HEK293 (cell line): ENCODE data around the gene SH3RF1.

Experiments used
- CTCF ChIA-PET: fragments of 350-600 bp; formaldehyde crosslinking; extraction: SDS; loops from one replicate; lab custom pipeline; 2021; ENCODE audit warnings: antibody characterized with exemption; lab: Yijun Ruan, JAX
- POLR2A ChIA-PET: fragments of 300-600 bp; formaldehyde crosslinking; extraction: SDS; loops from one replicate; lab custom pipeline; 2020; ENCODE audit warnings: antibody characterized with exemption, inconsistent platforms; lab: Yijun Ruan, JAX
- H3K27ac ChIP-seq: fragments of 200-500 bp; sonication (Bioruptor generic); 2 replicates; pipeline ENCODE4 v1.5.1; 2014; ENCODE audit warnings: low read depth, low read length, control low read depth, inconsistent platforms; ENCODE audit errors: extremely low read depth
- H3K36me3 ChIP-seq, 2 experiments: fragments of 200-500 bp in 1 of 2; sonication (Bioruptor generic) in 1 of 2; 1 replicate in 1 of 2; 2 replicates in 1 of 2; pipeline ENCODE4 v1.5.1; 2014 to 2017; ENCODE audit warnings: inconsistent platforms in 2 of 2, low read length in 2 of 2; ENCODE audit not compliant: control insufficient read depth in 2 of 2, insufficient read depth in 1 of 2
- H3K4me1 ChIP-seq: fragments of 200-500 bp; sonication (Bioruptor generic); 2 replicates; pipeline ENCODE4 v1.5.1; 2014; ENCODE audit warnings: mild to moderate bottlenecking, low read length, inconsistent platforms; ENCODE audit not compliant: control insufficient read depth, insufficient read depth
- H3K4me3 ChIP-seq: 2 replicates; pipeline ENCODE4 v1.5.1; 2011; ENCODE audit warnings: low read depth, mild to moderate bottlenecking, control low read depth, low read length, moderate library complexity
- H3K9me3 ChIP-seq: fragments of 200-500 bp; sonication (Bioruptor generic); 2 replicates; pipeline ENCODE4 v1.5.1; 2014; ENCODE audit warnings: low read depth, low read length, inconsistent platforms; ENCODE audit not compliant: control insufficient read depth, insufficient read depth
- AEBP2 ChIP-seq: fragments of 450-650 bp; formaldehyde crosslinking; IDR thresholded peaks from 2 replicates; pipeline ENCODE4 v1.5.1; 2016; ENCODE audit warnings: missing biosample characterization, missing genetic modification characterization, borderline replicate concordance
- KLF16 ChIP-seq: fragments of 450-650 bp; formaldehyde crosslinking; IDR thresholded peaks from 2 replicates; pipeline ENCODE4 v1.5.1; 2017; ENCODE audit warnings: missing biosample characterization, missing genetic modification characterization
- PATZ1 ChIP-seq: fragments of 450-650 bp; formaldehyde crosslinking; IDR thresholded peaks from 2 replicates; pipeline ENCODE4 v1.5.1; 2016; ENCODE audit warnings: missing biosample characterization, missing genetic modification characterization
- TSHZ1 ChIP-seq: fragments of 450-650 bp; formaldehyde crosslinking; IDR thresholded peaks from 2 replicates; pipeline ENCODE4 v1.5.1; 2016; ENCODE audit warnings: missing biosample characterization, missing genetic modification characterization, borderline replicate concordance
- ZBTB48 ChIP-seq: fragments of 450-650 bp; formaldehyde crosslinking; IDR thresholded peaks from 2 replicates; pipeline ENCODE4 v1.5.1; 2016; ENCODE audit warnings: missing biosample characterization, missing genetic modification characterization
- ZNF121 ChIP-seq: fragments of 450-650 bp; formaldehyde crosslinking; IDR thresholded peaks from 2 replicates; pipeline ENCODE4 v1.5.1; 2016; ENCODE audit warnings: missing biosample characterization, missing genetic modification characterization
- ZNF146 ChIP-seq: fragments of 450-650 bp; formaldehyde crosslinking; IDR thresholded peaks from 2 replicates; pipeline ENCODE4 v1.5.1; 2016; ENCODE audit warnings: missing biosample characterization, missing genetic modification characterization
- ZNF280C ChIP-seq: fragments of 450-650 bp; formaldehyde crosslinking; IDR thresholded peaks from 2 replicates; pipeline ENCODE4 v1.5.1; 2016; ENCODE audit warnings: missing biosample characterization, missing genetic modification characterization
- ZNF433 ChIP-seq: fragments of 450-650 bp; formaldehyde crosslinking; IDR thresholded peaks from 2 replicates; pipeline ENCODE4 v1.5.1; 2016; ENCODE audit warnings: missing biosample characterization, missing genetic modification characterization, low read depth
- ZNF529 ChIP-seq: fragments of 450-650 bp; formaldehyde crosslinking; IDR thresholded peaks from 2 replicates; pipeline ENCODE4 v1.5.1; 2017; ENCODE audit warnings: missing genetic modification characterization, missing biosample characterization; ENCODE audit not compliant: insufficient replicate concordance
- ZNF561 ChIP-seq: fragments of 450-650 bp; IDR thresholded peaks from 2 replicates; pipeline ENCODE4 v1.5.1; 2018; ENCODE audit warnings: missing biosample characterization, missing genetic modification characterization, borderline replicate concordance
- ZNF654 ChIP-seq: fragments of 450-650 bp; formaldehyde crosslinking; IDR thresholded peaks from 2 replicates; pipeline ENCODE4 v1.5.1; 2016; ENCODE audit warnings: low read depth, missing biosample characterization, missing genetic modification characterization
- ZNF658 ChIP-seq: fragments of 450-650 bp; formaldehyde crosslinking; IDR thresholded peaks from 2 replicates; pipeline ENCODE4; 2016; ENCODE audit warnings: missing biosample characterization, missing genetic modification characterization
- ZNF660 ChIP-seq: fragments of 450-650 bp; IDR thresholded peaks from 2 replicates; pipeline ENCODE4 v1.5.1; 2018; ENCODE audit warnings: missing biosample characterization, mild to moderate bottlenecking, missing genetic modification characterization
- ZNF791 ChIP-seq: fragments of 450-650 bp; formaldehyde crosslinking; IDR thresholded peaks from 2 replicates; pipeline ENCODE4 v1.5.1; 2016; ENCODE audit warnings: missing biosample characterization, missing genetic modification characterization

The SH3RF1 gene

GRCh38 chr4:169114341-169114974 is 156.3 kb downstream of the SH3RF1 start (continued):
- TF ChIP-seq ZNF433 (tag by site-specific recombination), result no peak

- ChIA-PET POLR2A (no interaction called here), CTCF (no interaction called here)
- TF ChIP-seq ZNF146, result no peak
- no peak for TF ChIP-seq ZBTB48 (tag by site-specific recombination)
- no peak for TF ChIP-seq ZNF280C (tag by site-specific recombination)
- no peak for TF ChIP-seq ZNF561 (tag by site-specific recombination)
- no peak for TF ChIP-seq KLF16 (tag by site-specific recombination)
- Histone ChIP-seq H3K4me3 (no peak overlapping the region), H3K4me1 (no peaks in the 10 kb centered on the region), H3K27ac (no peak overlapping the region), H3K9me3 (no peaks in the 10 kb centered on the region), H3K36me3 (peaks cover 7 to 34% of the 10 kb centered on the region in 2 experiments; a peak in 2 of 3 replicates)
Measured at GRCh38 chr4:169110633-169111032, 160.1 kb downstream of the SH3RF1 start.

- H3K9me3 ChIP-seq, result no peaks in the 10 kb centered on the region
- TF ChIP-seq ZNF529 (tag by site-specific recombination), result no peak
- TF ChIP-seq TSHZ1, result no peak
- no peak for TF ChIP-seq ZNF660 (tag by site-specific recombination)
- no peak for TF ChIP-seq AEBP2
- TF ChIP-seq ZNF791 (tag by site-specific recombination), result no peak
- TF ChIP-seq ZNF658, result no peak
- TF ChIP-seq ZNF654 (tag by site-specific recombination), result no peak
- TF ChIP-seq PATZ1, result no peak
- TF ChIP-seq ZNF121 (tag by site-specific recombination), result no peak
- TF ChIP-seq, all 188 proteins: peak for 0
- H3K4me3 ChIP-seq, result no peak overlapping the region
- ChIA-PET POLR2A (no interaction called here), CTCF (no interaction called here)
- peaks cover 10 to 33% of the 10 kb centered on the region in 2 experiments; a peak in 2 of 3 replicates for H3K36me3 ChIP-seq
- H3K27ac ChIP-seq, result no peak overlapping the region
- H3K4me1 ChIP-seq, result no peaks in the 10 kb centered on the region
Measured at GRCh38 chr4:169109035-169109675, 161.6 kb downstream of the SH3RF1 start.
